Neuronal stem cell (in vitro differentiated cells): Measurements from ENCODE around the gene YPEL5.

ENCODE experiments used
- DNase-seq: peaks from one replicate; pipeline ENCODE4 v3.0.0-alpha.2; 2013; ENCODE audit warnings: low spot score
- H2AFZ ChIP-seq: one replicate; pipeline ENCODE4 v1.6.1; 2013; ENCODE audit warnings: mild to moderate bottlenecking, low read length, inconsistent platforms
- H2AK5ac ChIP-seq: 2 replicates; pipeline ENCODE4 v1.6.1; 2013; ENCODE audit warnings: low read depth, mild to moderate bottlenecking, inconsistent platforms, low read length, moderate library complexity, mixed read lengths
- H2BK120ac ChIP-seq: 2 replicates; pipeline ENCODE4 v1.6.1; 2013; ENCODE audit warnings: low read depth, mild to moderate bottlenecking, inconsistent platforms, low read length, moderate library complexity, mixed read lengths
- H2BK12ac ChIP-seq: one replicate; pipeline ENCODE4 v1.6.1; 2013; ENCODE audit warnings: low read length, inconsistent platforms
- H2BK15ac ChIP-seq: 2 replicates; pipeline ENCODE4 v1.6.1; 2013; ENCODE audit warnings: mild to moderate bottlenecking, low read length, inconsistent platforms, mixed read lengths
- H2BK5ac ChIP-seq: one replicate; pipeline ENCODE4 v1.6.1; 2013; ENCODE audit warnings: inconsistent platforms, mild to moderate bottlenecking, low read length, moderate library complexity
- H3K14ac ChIP-seq: one replicate; pipeline ENCODE4 v1.6.1; 2013; ENCODE audit warnings: low read length, inconsistent platforms
- H3K18ac ChIP-seq: 2 replicates; pipeline ENCODE4 v1.6.1; 2013; ENCODE audit warnings: low read length, inconsistent platforms
- H3K23ac ChIP-seq: 2 replicates; pipeline ENCODE4 v1.6.1; 2013; ENCODE audit warnings: low read depth, mild to moderate bottlenecking, mixed read lengths, low read length, inconsistent platforms; ENCODE audit not compliant: poor library complexity
- H3K27ac ChIP-seq: replicated peaks from 3 replicates; pipeline ENCODE4 v1.5.1; 2013; ENCODE audit warnings: low read length, inconsistent platforms
- H3K27me3 ChIP-seq, 3 experiments: 2 replicates each; pipeline ENCODE4 v1.6.1; 2013; ENCODE audit warnings: low read length in 3 of 3, mild to moderate bottlenecking in 2 of 3, inconsistent platforms in 1 of 3, low read depth in 1 of 3, mixed read lengths in 1 of 3, moderate library complexity in 1 of 3; ENCODE audit not compliant: control insufficient read depth in 3 of 3, insufficient read depth in 3 of 3
- H3K36me3 ChIP-seq, 2 donors: replicated peaks in 1 of 2; 2 replicates each; pipeline ENCODE4 v1.6.1; 2013; ENCODE audit warnings: low read length in 2 of 2; ENCODE audit not compliant: control insufficient read depth in 2 of 2, insufficient read depth in 2 of 2
- H3K4ac ChIP-seq: 2 replicates; pipeline ENCODE4 v1.6.1; 2013; ENCODE audit warnings: inconsistent platforms, mild to moderate bottlenecking, low read length, moderate library complexity
- H3K4me1 ChIP-seq, 2 donors: 1 replicate in 1 of 2; 2 replicates in 1 of 2; pipeline ENCODE4 v1.6.1; 2013; ENCODE audit warnings: low read length in 2 of 2, low read depth in 1 of 2; ENCODE audit not compliant: control insufficient read depth in 2 of 2, insufficient read depth in 1 of 2
- H3K4me2 ChIP-seq: one replicate; pipeline ENCODE4 v1.6.1; 2013; ENCODE audit warnings: mild to moderate bottlenecking, low read length, inconsistent platforms; ENCODE audit not compliant: insufficient read depth, poor library complexity, severe bottlenecking
- H3K4me3 ChIP-seq, 2 donors: 2 replicates each; pipeline ENCODE4 v1.5.1; 2013; ENCODE audit warnings: low read length in 2 of 2, mild to moderate bottlenecking in 2 of 2, inconsistent platforms in 1 of 2, moderate library complexity in 1 of 2
- H3K79me1 ChIP-seq: one replicate; pipeline ENCODE4 v1.6.1; 2013; ENCODE audit warnings: low read depth, mild to moderate bottlenecking, inconsistent platforms, low read length, moderate library complexity
- H3K9ac ChIP-seq: one replicate; pipeline ENCODE4 v1.6.1; 2013; ENCODE audit warnings: mild to moderate bottlenecking, low read depth, low read length, inconsistent platforms; ENCODE audit not compliant: poor library complexity
- H3K9me3 ChIP-seq, 2 donors: replicated peaks in 1 of 2; 2 replicates each; pipeline versions ENCODE3 to v1.6.1; 2013; ENCODE audit warnings: low read length in 2 of 2, mild to moderate bottlenecking in 2 of 2, inconsistent platforms in 1 of 2, low read depth in 1 of 2, mixed read lengths in 1 of 2, moderate library complexity in 1 of 2; ENCODE audit not compliant: control insufficient read depth in 2 of 2, insufficient read depth in 1 of 2
- H4K8ac ChIP-seq: one replicate; pipeline ENCODE4 v1.6.1; 2013; ENCODE audit warnings: low read depth, mild to moderate bottlenecking, inconsistent platforms, low read length, moderate library complexity
- H4K91ac ChIP-seq: one replicate; pipeline ENCODE4 v1.6.1; 2013; ENCODE audit warnings: low read length, low read depth, mild to moderate bottlenecking, inconsistent platforms; ENCODE audit not compliant: poor library complexity
- WGBS, 2 donors: extraction: QIAGEN DNeasy Blood & Tissue Kit; methylation state at CpG; one replicate each; pipeline ENCODE4 v1.1.7; 2013; ENCODE audit warnings: missing lambda C conversion rate in 2 of 2, mixed read lengths in 1 of 2; ENCODE audit not compliant: insufficient read length in 2 of 2, insufficient replicate concordance in 1 of 2; ENCODE audit errors: extremely low coverage in 2 of 2; 5-methylcytosine and 5-hydroxymethylcytosine counted together

YPEL5 gene

GRCh38 chr2:30181176-30181575 lies 34.4 kb downstream of the YPEL5 start:
- no peak overlapping the region for H3K27ac ChIP-seq
- no peak overlapping the region for H2BK12ac ChIP-seq
- H2BK5ac ChIP-seq: no peak overlapping the region
- no peaks in the 10 kb centered on the region for H3K4me1 ChIP-seq
- no peaks in the 10 kb centered on the region for H3K36me3 ChIP-seq
- no peaks in the 10 kb centered on the region for H3K79me1 ChIP-seq
- H3K4me2 ChIP-seq: no peak overlapping the region
- H3K18ac ChIP-seq: no peak overlapping the region
- DNase-seq: no peak
- no peak overlapping the region for H3K9ac ChIP-seq
- H3K23ac ChIP-seq: no peak overlapping the region
- H4K8ac ChIP-seq: no peak overlapping the region
- H2AFZ ChIP-seq: no peak overlapping the region
- H3K9me3 ChIP-seq: no peaks in the 10 kb centered on the region
- no CpG with 5 or more reads among the region's 7 CpGs for WGBS, 2 donors
- H2BK15ac ChIP-seq: no peak overlapping the region
- H3K4ac ChIP-seq: no peak overlapping the region
- no peak overlapping the region for H2BK120ac ChIP-seq
- H3K4me3 ChIP-seq: no peak overlapping the region
- H2AK5ac ChIP-seq: no peak overlapping the region
- peaks cover 0 to 11% (median 0%) of the 10 kb centered on the region in 3 experiments for H3K27me3 ChIP-seq
- no peak overlapping the region for H3K14ac ChIP-seq
- no peak overlapping the region for H4K91ac ChIP-seq

GRCh38 chr2:30184035-30184434 lies 37.2 kb downstream of the YPEL5 start:
- Histone ChIP-seq H3K27ac (no peak overlapping the region), H4K91ac (no peak overlapping the region), H3K4me3 (no peak overlapping the region), H3K14ac (no peak overlapping the region), H2BK12ac (no peak overlapping the region), H4K8ac (no peak overlapping the region), H3K4me1 (no peaks in the 10 kb centered on the region), H3K27me3 (peaks cover 0 to 8% (median 0%) of the 10 kb centered on the region in 3 experiments), H3K4me2 (no peak overlapping the region), H2BK120ac (no peak overlapping the region), H3K79me1 (no peaks in the 10 kb centered on the region), H2BK15ac (no peak overlapping the region), H3K18ac (no peak overlapping the region), H2AK5ac (no peak overlapping the region), H2BK5ac (no peak overlapping the region), H3K36me3 (no peaks in the 10 kb centered on the region), H3K4ac (no peak overlapping the region), H2AFZ (no peak overlapping the region), H3K9ac (no peak overlapping the region), H3K9me3 (no peaks in the 10 kb centered on the region), H3K23ac (no peak overlapping the region)
- WGBS, 2 donors: no CpG with 5 or more reads among the region's 5 CpGs
- no peak for DNase-seq

- no CpG with 5 or more reads among the region's 4 CpGs for WGBS, 2 donors
- H3K27ac ChIP-seq: no peak overlapping the region
These were observed 38.4 kb downstream of the YPEL5 start for GRCh38 chr2:30185178-30185577.

GRCh38 chr2:30188292-30188691 lies 41.5 kb downstream of the YPEL5 start:
- H3K27me3 ChIP-seq: peaks cover 0 to 3% (median 0%) of the 10 kb centered on the region in 3 experiments
- H3K4me3 ChIP-seq: no peak overlapping the region
- H2AK5ac ChIP-seq: no peak overlapping the region
- H3K14ac ChIP-seq: no peak overlapping the region
- no peak overlapping the region for H3K23ac ChIP-seq
- WGBS, 2 donors: no CpG with 5 or more reads among the region's 2 CpGs
- H2BK5ac ChIP-seq: no peak overlapping the region
- no peak overlapping the region for H2AFZ ChIP-seq
- no peak overlapping the region for H2BK12ac ChIP-seq
- H3K18ac ChIP-seq: no peak overlapping the region
- no peaks in the 10 kb centered on the region for H3K36me3 ChIP-seq
- no peak overlapping the region for H4K91ac ChIP-seq
- no peak overlapping the region for H3K4me2 ChIP-seq
- H3K27ac ChIP-seq: no peak overlapping the region
- no peak overlapping the region for H2BK120ac ChIP-seq
- peaks cover 0 to 4% of the 10 kb centered on the region in 2 donors for H3K4me1 ChIP-seq
- no peak for DNase-seq
- no peak overlapping the region for H2BK15ac ChIP-seq
- H4K8ac ChIP-seq: peak overlapping the region; percentile 7
- H3K9me3 ChIP-seq: no peaks in the 10 kb centered on the region
- H3K9ac ChIP-seq: no peak overlapping the region
- H3K79me1 ChIP-seq: no peaks in the 10 kb centered on the region
- H3K4ac ChIP-seq: no peak overlapping the region

More at GRCh38 chr2:30185178-30185577, 38.4 kb downstream of the YPEL5 start:
- no peak overlapping the region for H4K8ac ChIP-seq
- no peak overlapping the region for H3K14ac ChIP-seq
- no peak overlapping the region for H3K4ac ChIP-seq
- H3K27me3 ChIP-seq: peaks cover 0 to 5% (median 0%) of the 10 kb centered on the region in 3 experiments
- H3K4me3 ChIP-seq: no peak overlapping the region
- H3K23ac ChIP-seq: no peak overlapping the region
- H3K79me1 ChIP-seq: no peaks in the 10 kb centered on the region
- no peak overlapping the region for H3K4me2 ChIP-seq
- H2BK12ac ChIP-seq: no peak overlapping the region
- H3K36me3 ChIP-seq: no peaks in the 10 kb centered on the region
- H2AK5ac ChIP-seq: no peak overlapping the region
- no peak overlapping the region for H2BK5ac ChIP-seq
- H3K9ac ChIP-seq: no peak overlapping the region
- no peaks in the 10 kb centered on the region for H3K9me3 ChIP-seq
- H4K91ac ChIP-seq: no peak overlapping the region
- DNase-seq: no peak
- H3K18ac ChIP-seq: no peak overlapping the region
- no peak overlapping the region for H2BK120ac ChIP-seq
- no peak overlapping the region for H2AFZ ChIP-seq
- H2BK15ac ChIP-seq: no peak overlapping the region
- H3K4me1 ChIP-seq: no peaks in the 10 kb centered on the region
